8988T (cell line): ENCODE data around the gene HNRNPF.
A peak's percentile ranks its signal among the peaks of the same experiment; 100 is the strongest.
"Not testable (repeated sequence)": the region's sequence is repeated elsewhere in the genome, so short reads cannot be mapped to it uniquely, and the experiment has no call there.

Experiments
- DNase-seq: peaks from one replicate; pipeline ENCODE4 v3.0.0; 2011

The HNRNPF gene

GRCh38 chr10:43342279-43343125 lies 66.5 kb downstream of the HNRNPF start:
- DNase-seq = no peak

- no peak for DNase-seq
Observed at GRCh38 chr10:43341450-43341849, 67.5 kb downstream of the HNRNPF start.

GRCh38 chr10:43340619-43341018 lies 68.4 kb downstream of the HNRNPF start:
- peak; percentile 92 for DNase-seq

DNA sequence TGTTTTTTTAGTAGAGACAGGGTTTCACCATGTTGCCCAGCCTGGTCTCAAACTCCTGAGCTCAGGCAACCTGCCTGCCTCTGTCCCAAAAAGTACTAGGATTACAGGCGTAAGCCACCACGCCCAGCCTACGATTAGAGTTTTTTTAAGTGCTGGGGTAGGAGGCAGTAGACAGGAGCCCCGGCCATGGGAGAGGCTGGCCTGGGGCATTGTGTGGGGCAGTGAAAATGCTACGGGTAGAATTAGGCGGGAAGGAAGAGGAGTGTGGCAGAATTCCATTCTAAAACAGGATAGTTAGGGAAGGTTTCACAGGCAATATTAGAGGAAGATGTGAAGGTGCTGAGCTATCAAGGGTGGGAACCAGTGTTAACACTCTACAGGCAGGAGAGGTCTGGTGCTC lies 68.9 kb downstream of the HNRNPF start:
- no peak for DNase-seq

- DNase-seq = no peak
Observed at GRCh38 chr10:43339136-43339535, 69.8 kb downstream of the HNRNPF start.

- DNase-seq = no peak
Observed at GRCh38 chr10:43338117-43338516, 70.9 kb downstream of the HNRNPF start.

- not testable (repeated sequence) for DNase-seq
Observed at GRCh38 chr10:43337536-43337935, 71.5 kb downstream of the HNRNPF start.

GRCh38 chr10:43336641-43337318 lies 72.2 kb downstream of the HNRNPF start:
- DNase-seq = no peak

DNA sequence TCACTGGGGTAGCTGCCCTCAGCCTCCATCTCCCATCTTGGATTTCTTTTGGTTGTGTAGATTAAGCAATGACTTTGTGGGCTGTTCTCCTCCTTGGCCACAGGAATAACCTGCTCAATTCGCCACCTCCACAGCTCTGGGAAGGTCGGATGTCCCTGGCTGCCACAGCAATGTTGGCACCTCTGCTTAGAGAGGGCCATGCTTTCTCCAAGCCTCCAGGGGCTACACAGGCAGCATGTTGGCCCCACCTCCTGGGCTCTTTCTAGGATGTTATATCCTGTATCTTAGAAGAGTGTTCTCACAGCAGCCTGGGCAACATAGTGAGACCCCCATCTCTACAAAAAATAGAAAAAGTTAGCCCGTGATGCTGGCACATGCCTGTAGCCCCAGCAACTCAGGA lies 72.9 kb downstream of the HNRNPF start:
- DNase-seq = no peak
